SK-N-SH treated with all-trans-retinoic acid at 6 μM for 48 hours (cell line): Measurements from ENCODE around the gene ZNF215.
"Not testable (repeated sequence)": the region's sequence is repeated elsewhere in the genome, so short reads cannot be mapped to it uniquely, and the experiment has no call there.

Source experiments
- ATAC-seq: fragments of 200-7000 bp; cut with Tn5 transposase; 3 replicates; pipeline ENCODE4 v1.9.1; 2020; ENCODE audit warnings: mild to moderate bottlenecking, moderate library complexity
- ARNTL ChIP-seq: fragments of 450-650 bp; formaldehyde crosslinking; IDR thresholded peaks from 2 replicates; pipeline ENCODE4 v1.5.0; 2020; ENCODE audit warnings: low read depth, mild to moderate bottlenecking, moderate library complexity, borderline replicate concordance
- BACH2 ChIP-seq: fragments of 250-450 bp; sonication (Bioruptor Pico); IDR thresholded peaks from 2 replicates; pipeline ENCODE4 v1.9.0; 2021; ENCODE audit warnings: mild to moderate bottlenecking, borderline replicate concordance
- CSDC2 ChIP-seq: fragments of 250-450 bp; sonication (Bioruptor Pico); IDR thresholded peaks from 2 replicates; pipeline ENCODE4 v1.5.0; 2020; ENCODE audit warnings: mild to moderate bottlenecking, moderate library complexity
- ESRRG ChIP-seq: fragments of 250-450 bp; sonication (Bioruptor Pico); IDR thresholded peaks from 2 replicates; pipeline ENCODE4 v1.6.1; 2021; ENCODE audit warnings: mild to moderate bottlenecking
- GLIS3 ChIP-seq: fragments of 250-450 bp; sonication (Bioruptor Pico); IDR thresholded peaks from 2 replicates; pipeline ENCODE4 v1.5.0; 2020; ENCODE audit warnings: mild to moderate bottlenecking, moderate library complexity
- ISL1 ChIP-seq: fragments of 250-450 bp; sonication (Bioruptor Pico); IDR thresholded peaks from 2 replicates; pipeline ENCODE4 v2.1.2; 2022; ENCODE audit warnings: mild to moderate bottlenecking, moderate library complexity
- OSR1 ChIP-seq: fragments of 250-450 bp; sonication (Bioruptor Pico); IDR thresholded peaks from 2 replicates; pipeline ENCODE4 v1.8.0; 2022; ENCODE audit warnings: moderate library complexity, mild to moderate bottlenecking, inconsistent platforms
- PPARA ChIP-seq: fragments of 250-450 bp; sonication (Bioruptor Pico); IDR thresholded peaks from 2 replicates; pipeline ENCODE4 v1.5.0; 2020; ENCODE audit warnings: mild to moderate bottlenecking, borderline replicate concordance
- RARB ChIP-seq: fragments of 250-450 bp; sonication (Bioruptor Pico); IDR thresholded peaks from 2 replicates; pipeline ENCODE4 v1.8.0; 2021; ENCODE audit warnings: mild to moderate bottlenecking, moderate library complexity
- SNAI2 ChIP-seq: fragments of 250-450 bp; sonication (Bioruptor Pico); IDR thresholded peaks from 2 replicates; pipeline ENCODE4 v1.5.0; 2020; ENCODE audit warnings: mild to moderate bottlenecking, moderate library complexity
- TCF4 ChIP-seq: fragments of 250-450 bp; sonication (Bioruptor Pico); IDR thresholded peaks from 2 replicates; pipeline ENCODE4 v1.8.0; 2021; ENCODE audit warnings: mild to moderate bottlenecking, moderate library complexity, borderline replicate concordance
- TOX ChIP-seq: fragments of 250-450 bp; sonication (Bioruptor Pico); IDR thresholded peaks from 2 replicates; pipeline ENCODE4 v1.8.0; 2021; ENCODE audit warnings: mild to moderate bottlenecking, moderate library complexity, borderline replicate concordance
- ZC3H10 ChIP-seq: fragments of 250-450 bp; sonication (Bioruptor Pico); IDR thresholded peaks from 2 replicates; pipeline ENCODE4 v1.5.1; 2021; ENCODE audit warnings: mild to moderate bottlenecking, moderate library complexity
- ZFP3 ChIP-seq: fragments of 250-450 bp; sonication (Bioruptor Pico); IDR thresholded peaks from 2 replicates; pipeline ENCODE4 v1.5.0; 2020; ENCODE audit warnings: mild to moderate bottlenecking, moderate library complexity
- ZFP30 ChIP-seq: fragments of 450-650 bp; formaldehyde crosslinking; IDR thresholded peaks from 2 replicates; pipeline ENCODE4 v1.5.0; 2022; ENCODE audit warnings: mild to moderate bottlenecking, moderate library complexity
- ZNF565 ChIP-seq: fragments of 450-650 bp; formaldehyde crosslinking; conservative IDR thresholded peaks from 2 replicates; pipeline ENCODE4 v1.5.0; 2020; ENCODE audit warnings: low read depth, mild to moderate bottlenecking, moderate library complexity
- ZNF70 ChIP-seq: fragments of 450-650 bp; formaldehyde crosslinking; IDR thresholded peaks from 2 replicates; pipeline ENCODE4 v1.5.0; 2020; ENCODE audit warnings: mild to moderate bottlenecking, moderate library complexity
- ZNF8 ChIP-seq: fragments of 450-650 bp; formaldehyde crosslinking; IDR thresholded peaks from 2 replicates; pipeline ENCODE4 v1.5.0; 2020; ENCODE audit warnings: mild to moderate bottlenecking, moderate library complexity
- TF ChIP-seq, protein P1 (sequence below): fragments of 250-450 bp; sonication (Bioruptor Pico); IDR thresholded peaks from 2 replicates; pipeline ENCODE4 v1.5.1; 2021; ENCODE audit warnings: mild to moderate bottlenecking, moderate library complexity
- TF ChIP-seq, protein P2 (sequence below): fragments of 250-450 bp; sonication (Bioruptor Pico); IDR thresholded peaks from 2 replicates; pipeline ENCODE4 v1.5.0; 2020; ENCODE audit warnings: mild to moderate bottlenecking, moderate library complexity
- TF ChIP-seq, protein P3 (sequence below): fragments of 250-450 bp; sonication (Bioruptor Pico); IDR thresholded peaks from 2 replicates; pipeline ENCODE4 v1.5.1; 2020; ENCODE audit warnings: low read depth, mild to moderate bottlenecking, moderate library complexity

ZNF215 gene

DNA sequence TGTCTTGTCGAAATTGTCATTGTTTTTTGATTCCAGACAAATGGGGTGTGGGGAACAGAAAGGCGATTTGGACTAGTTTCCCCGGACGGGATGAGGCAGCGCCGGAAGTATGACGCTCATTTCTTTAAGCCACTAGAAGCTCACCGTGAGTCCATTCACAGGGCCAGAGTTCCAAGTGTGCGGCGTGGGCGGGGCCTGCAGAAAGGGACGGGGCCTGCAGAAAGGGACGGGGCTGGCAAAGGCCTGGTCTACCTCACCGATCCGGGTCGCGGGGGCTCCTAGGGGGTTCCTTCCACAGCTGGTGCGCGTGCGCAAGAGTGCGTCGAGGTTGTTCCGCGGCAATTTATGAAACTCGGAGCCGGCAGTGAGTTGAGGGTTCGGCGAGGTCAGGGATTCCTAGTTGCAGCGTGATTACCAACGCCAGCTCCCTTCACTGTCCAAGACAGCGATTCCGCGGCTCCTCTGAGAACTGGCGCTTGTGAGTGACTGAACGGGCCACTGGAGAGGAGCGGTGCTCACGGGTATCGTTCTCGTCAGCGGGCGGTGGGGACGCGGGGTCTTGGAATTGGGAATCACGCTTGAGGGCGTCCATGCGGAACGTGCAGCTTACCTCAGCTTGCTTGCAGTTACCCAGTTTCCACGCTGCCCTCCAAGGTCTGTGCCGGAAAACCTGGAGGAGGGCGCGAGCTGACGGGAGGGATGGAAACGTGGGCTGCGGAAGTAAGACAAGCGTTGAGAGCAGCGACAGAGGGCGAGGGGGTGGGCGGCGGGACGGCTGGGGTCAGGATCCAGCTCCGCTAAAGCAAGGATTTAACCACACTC lies at the start of gene ZNF215:
TSS of gene ZNF215 (plus strand) at position 219 of the 822 bp plus-strand sequence. CDS start 5,847 bp downstream, outside the sequence.
- no peak for TF ChIP-seq ESRRG (CRISPR knock-in tag)
- no peak for TF ChIP-seq SNAI2
- TF ChIP-seq ZNF70 (CRISPR knock-in tag), result no peak
- TF ChIP-seq ZNF8 (CRISPR knock-in tag), result no peak
- ATAC-seq, result peak; percentile 77

DNA sequence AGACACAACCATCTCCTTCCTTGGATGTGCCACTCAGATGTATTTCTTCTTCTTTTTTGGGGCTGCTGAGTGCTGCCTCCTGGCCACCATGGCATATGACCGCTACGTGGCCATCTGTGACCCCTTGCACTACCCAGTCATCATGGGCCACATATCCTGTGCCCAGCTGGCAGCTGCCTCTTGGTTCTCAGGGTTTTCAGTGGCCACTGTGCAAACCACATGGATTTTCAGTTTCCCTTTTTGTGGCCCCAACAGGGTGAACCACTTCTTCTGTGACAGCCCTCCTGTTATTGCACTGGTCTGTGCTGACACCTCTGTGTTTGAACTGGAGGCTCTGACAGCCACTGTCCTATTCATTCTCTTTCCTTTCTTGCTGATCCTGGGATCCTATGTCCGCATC lies 49.3 kb upstream of the ZNF215 start:
- ATAC-seq, result no peak
- TF ChIP-seq ZNF565 (no peak), TCF4 (CRISPR knock-in tag) (no peak), TOX (CRISPR knock-in tag) (no peak), ZFP3 (no peak), OSR1 (CRISPR knock-in tag) (no peak), CSDC2 (CRISPR knock-in tag) (no peak), ZNF70 (CRISPR knock-in tag) (no peak), ZC3H10 (CRISPR knock-in tag) (no peak), SNAI2 (no peak), BACH2 (no peak), GLIS3 (no peak), RARB (no peak), ESRRG (CRISPR knock-in tag) (no peak), PPARA (CRISPR knock-in tag) (no peak), ISL1 (no peak)
- TF ChIP-seq, protein P1, sequence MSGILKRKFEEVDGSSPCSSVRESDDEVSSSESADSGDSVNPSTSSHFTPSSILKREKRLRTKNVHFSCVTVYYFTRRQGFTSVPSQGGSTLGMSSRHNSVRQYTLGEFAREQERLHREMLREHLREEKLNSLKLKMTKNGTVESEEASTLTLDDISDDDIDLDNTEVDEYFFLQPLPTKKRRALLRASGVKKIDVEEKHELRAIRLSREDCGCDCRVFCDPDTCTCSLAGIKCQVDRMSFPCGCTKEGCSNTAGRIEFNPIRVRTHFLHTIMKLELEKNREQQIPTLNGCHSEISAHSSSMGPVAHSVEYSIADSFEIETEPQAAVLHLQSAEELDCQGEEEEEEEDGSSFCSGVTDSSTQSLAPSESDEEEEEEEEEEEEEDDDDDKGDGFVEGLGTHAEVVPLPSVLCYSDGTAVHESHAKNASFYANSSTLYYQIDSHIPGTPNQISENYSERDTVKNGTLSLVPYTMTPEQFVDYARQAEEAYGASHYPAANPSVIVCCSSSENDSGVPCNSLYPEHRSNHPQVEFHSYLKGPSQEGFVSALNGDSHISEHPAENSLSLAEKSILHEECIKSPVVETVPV, result no peak
- TF ChIP-seq, protein P2, sequence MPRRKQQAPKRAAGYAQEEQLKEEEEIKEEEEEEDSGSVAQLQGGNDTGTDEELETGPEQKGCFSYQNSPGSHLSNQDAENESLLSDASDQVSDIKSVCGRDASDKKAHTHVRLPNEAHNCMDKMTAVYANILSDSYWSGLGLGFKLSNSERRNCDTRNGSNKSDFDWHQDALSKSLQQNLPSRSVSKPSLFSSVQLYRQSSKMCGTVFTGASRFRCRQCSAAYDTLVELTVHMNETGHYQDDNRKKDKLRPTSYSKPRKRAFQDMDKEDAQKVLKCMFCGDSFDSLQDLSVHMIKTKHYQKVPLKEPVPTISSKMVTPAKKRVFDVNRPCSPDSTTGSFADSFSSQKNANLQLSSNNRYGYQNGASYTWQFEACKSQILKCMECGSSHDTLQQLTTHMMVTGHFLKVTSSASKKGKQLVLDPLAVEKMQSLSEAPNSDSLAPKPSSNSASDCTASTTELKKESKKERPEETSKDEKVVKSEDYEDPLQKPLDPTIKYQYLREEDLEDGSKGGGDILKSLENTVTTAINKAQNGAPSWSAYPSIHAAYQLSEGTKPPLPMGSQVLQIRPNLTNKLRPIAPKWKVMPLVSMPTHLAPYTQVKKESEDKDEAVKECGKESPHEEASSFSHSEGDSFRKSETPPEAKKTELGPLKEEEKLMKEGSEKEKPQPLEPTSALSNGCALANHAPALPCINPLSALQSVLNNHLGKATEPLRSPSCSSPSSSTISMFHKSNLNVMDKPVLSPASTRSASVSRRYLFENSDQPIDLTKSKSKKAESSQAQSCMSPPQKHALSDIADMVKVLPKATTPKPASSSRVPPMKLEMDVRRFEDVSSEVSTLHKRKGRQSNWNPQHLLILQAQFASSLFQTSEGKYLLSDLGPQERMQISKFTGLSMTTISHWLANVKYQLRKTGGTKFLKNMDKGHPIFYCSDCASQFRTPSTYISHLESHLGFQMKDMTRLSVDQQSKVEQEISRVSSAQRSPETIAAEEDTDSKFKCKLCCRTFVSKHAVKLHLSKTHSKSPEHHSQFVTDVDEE, result no peak

DNA sequence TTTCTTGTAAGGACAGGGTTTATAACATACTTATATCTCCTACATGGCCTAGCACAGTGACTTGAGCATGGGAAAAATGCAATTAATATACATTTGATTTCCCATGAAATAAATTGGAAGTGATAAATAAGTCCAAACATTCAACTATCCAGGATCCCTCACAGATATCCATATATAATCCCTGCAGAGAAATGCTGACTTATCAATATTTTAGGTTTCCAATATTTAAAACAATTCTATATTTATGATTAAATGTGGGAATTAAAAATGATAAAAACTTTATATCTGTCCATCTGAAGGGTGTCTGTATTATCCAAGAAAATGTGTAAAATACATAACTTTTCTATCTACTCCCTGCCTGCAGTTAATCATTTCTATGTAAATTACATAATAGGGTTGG lies 43.5 kb upstream of the ZNF215 start:
- TF ChIP-seq, protein P1, result no peak
- no peak for TF ChIP-seq ZC3H10 (CRISPR knock-in tag)
- TF ChIP-seq PPARA (CRISPR knock-in tag), result no peak
- no peak for TF ChIP-seq TCF4 (CRISPR knock-in tag)
- TF ChIP-seq ZNF565, result no peak
- no peak for TF ChIP-seq SNAI2
- TF ChIP-seq, protein P3, sequence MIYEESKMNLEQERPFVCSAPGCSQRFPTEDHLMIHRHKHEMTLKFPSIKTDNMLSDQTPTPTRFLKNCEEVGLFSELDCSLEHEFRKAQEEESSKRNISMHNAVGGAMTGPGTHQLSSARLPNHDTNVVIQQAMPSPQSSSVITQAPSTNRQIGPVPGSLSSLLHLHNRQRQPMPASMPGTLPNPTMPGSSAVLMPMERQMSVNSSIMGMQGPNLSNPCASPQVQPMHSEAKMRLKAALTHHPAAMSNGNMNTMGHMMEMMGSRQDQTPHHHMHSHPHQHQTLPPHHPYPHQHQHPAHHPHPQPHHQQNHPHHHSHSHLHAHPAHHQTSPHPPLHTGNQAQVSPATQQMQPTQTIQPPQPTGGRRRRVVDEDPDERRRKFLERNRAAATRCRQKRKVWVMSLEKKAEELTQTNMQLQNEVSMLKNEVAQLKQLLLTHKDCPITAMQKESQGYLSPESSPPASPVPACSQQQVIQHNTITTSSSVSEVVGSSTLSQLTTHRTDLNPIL (CRISPR knock-in tag), result no peak
- no peak for TF ChIP-seq CSDC2 (CRISPR knock-in tag)
- TF ChIP-seq GLIS3, result no peak
- no peak for TF ChIP-seq ARNTL (CRISPR knock-in tag)
- TF ChIP-seq, protein P2, result no peak
- no peak for TF ChIP-seq ISL1
- TF ChIP-seq ZFP30, result no peak
- TF ChIP-seq OSR1 (CRISPR knock-in tag), result no peak
- no peak for ATAC-seq

DNA sequence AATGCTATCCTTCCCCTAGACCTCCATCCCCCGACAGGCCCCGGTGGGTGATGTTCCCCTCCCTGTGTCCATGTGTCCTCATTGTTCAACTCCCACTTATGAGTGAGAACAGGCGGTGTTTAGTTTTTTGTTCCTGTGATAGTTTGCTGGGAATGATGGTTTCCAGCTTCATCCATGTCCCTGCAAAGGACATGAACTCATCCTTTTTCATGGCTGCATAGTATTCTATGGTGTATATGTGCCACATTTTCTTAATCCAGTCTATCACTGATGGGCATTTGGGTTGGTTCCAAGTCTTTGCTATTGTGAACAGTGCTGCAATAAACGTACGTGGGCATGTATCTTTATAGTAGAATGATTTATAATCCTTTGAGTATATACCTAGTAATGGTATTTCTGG lies 38.5 kb upstream of the ZNF215 start:
- not testable (repeated sequence) for ATAC-seq
